ENCODE results near the gene RND2.
"Not testable (repeated sequence)": the region's sequence is repeated elsewhere in the genome, so short reads cannot be mapped to it uniquely, and the experiment has no call there.

RND2 gene

GRCh38 chr17:43027091-43028032, 2.3 kb downstream of the RND2 start:
- DNase-seq = no peak

DNA sequence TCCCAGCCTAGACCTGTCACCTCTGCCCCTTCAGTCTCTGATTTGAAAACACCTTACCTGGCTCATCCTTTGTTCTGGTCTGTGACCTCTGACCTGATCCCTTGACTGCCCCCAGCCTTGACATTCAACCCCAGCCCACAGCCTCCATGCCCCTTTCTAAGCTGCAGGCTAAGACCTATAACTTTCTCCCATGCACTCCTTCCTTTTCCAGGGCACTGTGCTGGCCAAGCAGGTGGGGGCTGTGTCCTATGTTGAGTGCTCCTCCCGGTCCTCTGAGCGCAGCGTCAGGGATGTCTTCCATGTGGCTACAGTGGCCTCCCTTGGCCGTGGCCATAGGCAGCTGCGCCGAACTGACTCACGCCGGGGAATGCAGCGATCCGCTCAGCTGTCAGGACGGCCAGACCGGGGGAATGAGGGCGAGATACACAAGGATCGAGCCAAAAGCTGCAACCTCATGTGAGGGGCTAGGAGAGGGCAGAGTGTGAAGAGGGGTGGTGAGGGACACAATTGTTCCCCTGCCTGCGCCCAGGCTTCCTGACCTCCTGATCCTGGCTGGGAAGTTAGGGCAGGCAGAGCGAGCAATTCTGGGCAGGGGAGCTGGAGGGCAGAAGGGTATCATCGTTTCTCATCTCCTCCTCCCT, 3.3 kb downstream of the RND2 start:
- DNase-seq = no peak

GRCh38 chr17:43030137-43030767, 5.2 kb downstream of the RND2 start:
- DNase-seq = no peak

GRCh38 chr17:43031666-43032065, 6.6 kb downstream of the RND2 start:
- no peak for DNase-seq

DNA sequence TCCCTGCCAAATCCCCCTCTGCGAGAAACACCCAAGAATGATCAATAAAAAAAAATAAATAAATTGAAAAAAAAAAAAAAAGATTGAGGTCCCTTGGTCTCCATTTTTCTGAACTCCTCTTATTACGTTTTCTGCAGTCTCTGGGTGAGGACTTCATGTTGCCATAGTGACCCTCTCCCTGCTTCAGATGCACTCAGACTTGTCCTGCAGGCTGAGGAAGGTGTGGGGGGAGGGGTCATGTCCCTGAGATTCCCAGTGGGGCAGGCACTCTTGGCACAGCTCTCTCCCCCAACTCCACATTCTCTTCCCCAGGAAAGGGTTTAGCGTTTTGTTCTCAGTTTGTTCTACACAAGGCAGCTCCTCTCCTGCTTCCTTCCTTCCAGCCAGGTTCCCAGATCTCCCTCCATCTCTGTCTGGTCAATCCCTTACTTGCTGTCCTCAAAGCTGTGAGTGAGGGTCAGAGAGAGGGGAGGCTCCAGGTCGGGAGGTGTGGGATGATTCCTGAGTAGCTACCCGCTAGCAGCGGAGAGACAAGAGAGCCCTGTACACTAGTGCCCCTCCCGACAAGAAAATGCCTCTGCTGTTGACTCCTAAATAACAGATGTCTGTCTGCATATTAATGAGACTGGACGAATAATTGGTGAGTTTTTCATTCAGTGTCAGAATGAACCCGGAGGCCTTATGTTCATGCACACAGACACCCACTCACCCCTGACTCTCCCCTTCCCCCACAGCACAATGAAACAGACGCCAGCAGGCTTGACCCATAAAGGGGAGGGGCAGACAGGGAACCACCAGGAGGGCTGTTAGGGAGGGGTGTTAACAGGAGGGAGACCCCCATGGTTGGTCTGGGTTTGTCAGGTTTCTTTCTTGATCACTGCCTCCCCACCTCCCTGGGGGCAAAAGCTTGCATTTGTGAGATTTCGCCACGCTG, 9.2 kb downstream of the RND2 start:
- no peak for DNase-seq

- DNase-seq = no peak
These were observed 9.9 kb downstream of the RND2 start for GRCh38 chr17:43034894-43035293.

DNA sequence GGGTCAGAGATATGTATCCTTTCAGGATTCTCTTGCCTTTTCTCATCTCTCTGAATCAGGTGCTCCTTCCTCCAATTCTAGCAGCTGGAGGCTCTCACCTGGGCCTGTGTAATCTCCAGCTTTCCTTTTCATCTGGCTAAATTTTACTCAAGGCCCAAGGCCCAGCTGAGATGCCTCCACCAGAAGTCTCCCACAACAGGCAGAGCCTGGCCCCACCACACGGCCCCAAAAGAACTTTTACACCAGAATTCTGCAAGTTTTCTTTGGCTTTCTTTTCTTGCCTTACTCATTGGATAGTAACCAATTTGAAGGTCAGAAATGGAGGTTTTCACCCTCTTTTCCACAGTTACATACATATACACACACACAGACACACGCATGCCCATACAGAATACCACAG, 14.6 kb downstream of the RND2 start:
- no peak for DNase-seq

DNA sequence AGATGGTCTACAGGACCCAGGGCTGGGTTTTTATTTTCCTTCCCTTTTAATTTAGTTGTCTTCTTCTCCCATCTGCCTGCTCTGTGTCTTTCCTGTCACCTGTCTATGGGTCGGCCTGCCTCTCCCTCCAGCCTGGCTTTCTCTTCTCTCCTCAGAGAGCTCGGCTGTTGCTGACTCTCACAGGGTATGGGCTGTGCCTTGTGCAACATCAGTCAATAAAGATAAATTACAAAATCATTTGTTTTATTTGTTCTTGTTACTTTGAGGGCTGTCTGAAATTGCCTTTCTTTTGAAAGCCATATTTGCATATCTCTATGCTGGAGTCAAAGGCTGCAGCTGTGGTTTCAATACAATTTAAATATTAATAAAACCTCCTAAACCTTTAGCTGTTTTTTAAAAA, 15.6 kb downstream of the RND2 start:
- DNase-seq = no peak

- DNase-seq = no peak
These were observed 17.1 kb downstream of the RND2 start for GRCh38 chr17:43042025-43042628.

DNA sequence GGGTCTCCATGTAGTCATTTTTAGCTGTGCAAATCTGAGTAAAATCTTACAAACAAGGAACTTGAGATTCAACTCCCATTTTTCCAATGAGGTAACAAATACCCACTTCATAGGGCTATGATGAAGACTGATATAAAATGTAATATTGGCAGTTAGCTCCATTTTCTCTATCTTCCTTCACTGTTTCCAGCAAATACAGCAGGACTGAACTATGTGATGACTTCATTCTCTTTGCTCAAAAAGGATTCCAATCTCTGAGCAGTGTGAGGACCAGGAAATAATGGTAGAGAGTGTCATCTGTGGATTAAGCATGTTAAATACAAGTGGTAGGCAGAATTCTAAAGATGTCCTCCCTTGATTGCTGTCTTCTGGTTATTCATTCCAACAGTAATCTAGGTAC, 18.3 kb downstream of the RND2 start:
- no peak for DNase-seq

- DNase-seq = no peak
These were observed 19.0 kb downstream of the RND2 start for GRCh38 chr17:43044024-43044423.

- no peak for DNase-seq
These were observed 26.9 kb downstream of the RND2 start for GRCh38 chr17:43051969-43052368.

- DNase-seq = not testable (repeated sequence)
These were observed 28.0 kb downstream of the RND2 start for GRCh38 chr17:43053008-43053407.

DNA sequence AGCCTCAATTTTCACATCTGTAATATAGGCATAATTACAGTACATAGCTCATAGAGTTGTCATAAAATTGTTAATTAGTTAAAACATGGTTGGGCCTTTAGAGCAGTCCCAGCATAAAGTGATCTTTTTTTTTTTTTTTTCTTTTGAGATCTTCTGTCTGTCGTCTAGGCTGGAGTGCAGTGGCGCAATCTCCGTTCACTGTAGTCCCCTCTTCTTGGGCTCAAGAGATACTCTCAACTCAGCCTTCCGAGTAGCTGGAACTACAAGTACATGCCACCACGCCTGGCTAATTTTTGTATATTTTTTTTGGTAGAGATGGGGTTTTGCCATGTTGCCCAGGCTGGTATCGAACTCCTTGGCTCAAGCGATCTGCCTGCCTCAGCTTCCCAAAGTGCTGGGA, 31.0 kb downstream of the RND2 start:
- DNase-seq = no peak

DNA sequence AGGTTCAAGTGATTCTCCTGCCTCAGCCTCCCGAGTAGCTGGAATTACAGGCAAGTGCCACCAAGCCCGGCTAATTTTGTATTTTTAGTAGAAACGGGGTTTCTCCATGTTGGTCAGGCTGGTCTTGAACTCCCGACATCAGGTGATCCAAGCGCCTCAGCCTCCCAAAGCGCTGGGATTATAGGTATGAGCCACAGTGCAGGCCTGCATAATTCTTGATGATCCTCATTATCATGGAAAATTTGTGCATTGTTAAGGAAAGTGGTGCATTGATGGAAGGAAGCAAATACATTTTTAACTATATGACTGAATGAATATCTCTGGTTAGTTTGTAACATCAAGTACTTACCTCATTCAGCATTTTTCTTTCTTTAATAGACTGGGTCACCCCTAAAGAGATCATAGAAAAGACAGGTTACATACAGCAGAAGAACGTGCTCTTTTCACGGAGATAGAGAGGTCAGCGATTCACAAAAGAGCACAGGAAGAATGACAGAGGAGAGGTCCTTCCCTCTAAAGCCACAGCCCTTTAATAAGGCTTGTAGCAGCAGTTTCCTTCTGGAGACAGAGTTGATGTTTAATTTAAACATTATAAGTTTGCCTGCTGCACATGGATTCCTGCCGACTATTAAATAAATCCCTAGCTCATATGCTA, 38.1 kb downstream of the RND2 start:
- no peak for DNase-seq

- DNase-seq = no peak
These were observed 43.7 kb downstream of the RND2 start for GRCh38 chr17:43068570-43069367.

DNA sequence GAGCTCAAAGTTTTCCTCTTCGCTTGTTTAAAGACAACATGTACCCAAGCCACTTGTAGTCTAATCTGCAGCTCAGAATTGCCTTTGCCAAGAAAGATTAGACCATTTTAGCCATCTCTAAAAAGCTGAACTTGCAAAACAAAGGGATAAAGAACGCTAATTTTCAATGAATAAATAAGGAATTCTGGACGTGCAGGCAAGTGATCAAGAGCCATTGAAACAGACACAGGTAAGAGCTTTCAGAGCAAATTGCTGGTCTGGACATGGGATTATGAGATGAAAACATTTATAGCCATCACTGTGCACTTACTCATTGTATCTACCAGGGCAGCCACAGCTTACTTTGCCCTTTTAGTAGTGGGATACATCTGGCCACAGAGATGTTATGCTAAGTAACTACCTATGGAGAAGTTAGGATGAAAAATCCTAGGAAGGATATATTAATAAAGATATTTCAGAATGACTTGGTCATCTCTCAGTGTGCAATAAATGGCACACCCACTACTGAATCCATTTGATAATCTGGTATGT, 44.4 kb downstream of the RND2 start:
- no peak for DNase-seq

- no peak for DNase-seq
These were observed 45.2 kb downstream of the RND2 start for GRCh38 chr17:43070257-43070656.

DNA sequence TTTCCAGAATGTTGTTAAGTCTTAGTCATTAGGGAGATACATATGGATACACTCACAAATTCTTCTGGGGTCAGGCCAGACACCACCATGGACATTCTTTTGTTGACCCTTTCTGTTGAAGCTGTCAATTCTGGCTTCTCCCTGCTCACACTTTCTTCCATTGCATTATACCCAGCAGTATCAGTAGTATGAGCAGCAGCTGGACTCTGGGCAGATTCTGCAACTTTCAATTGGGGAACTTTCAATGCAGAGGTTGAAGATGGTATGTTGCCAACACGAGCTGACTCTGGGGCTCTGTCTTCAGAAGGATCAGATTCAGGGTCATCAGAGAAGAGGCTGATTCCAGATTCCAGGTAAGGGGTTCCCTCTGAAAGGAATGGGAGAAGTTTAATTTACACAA, 45.8 kb downstream of the RND2 start:
- no peak for DNase-seq

DNA sequence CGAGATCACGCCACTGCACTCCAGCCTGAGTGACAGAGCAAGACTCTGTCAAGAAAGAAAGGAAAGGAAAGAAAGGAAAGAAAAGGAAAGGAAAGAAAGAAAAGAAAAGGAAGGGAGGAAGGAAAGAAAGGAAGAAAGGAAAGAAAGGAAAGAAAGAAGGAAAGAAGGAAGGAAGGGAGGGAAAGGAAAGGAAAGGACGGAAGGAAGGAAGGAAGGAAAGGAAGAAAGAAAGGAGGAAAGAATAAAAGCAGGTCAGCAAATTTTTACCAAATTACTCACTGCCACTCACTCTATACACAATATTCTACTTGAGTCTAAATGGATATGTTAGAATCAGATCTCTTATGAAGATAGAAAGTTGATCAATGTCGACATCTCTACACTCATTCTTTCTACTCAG, 49.8 kb downstream of the RND2 start:
- DNase-seq = no peak

Measured in stimulated activated CD4-positive, alpha-beta T cell treated with anti-CD3 and anti-CD28 coated beads, Interleukin-4, amount 100 ng/mL, for 4 hours (primary cell).